Thyroid gland (tissue), 4 donors: ENCODE data around the gene PLXND1. TPM values are rescaled to one million over a fixed set of nuclear protein-coding genes. Genes with fewer than 3 reads are reported as not detected.

Experiments
- DNase-seq, 2 donors: peaks; one replicate each; pipeline ENCODE4 v3.0.0-alpha.2; 2019
- H3K27ac ChIP-seq, 3 donors: fragments of 200-600 bp; sonication (generic); 1 replicate in 2 of 3; 2 replicates in 1 of 3; pipeline ENCODE4 v1.5.1; 2016 to 2019; ENCODE audit warnings: mild to moderate bottlenecking in 1 of 3, moderate library complexity in 1 of 3
- H3K27me3 ChIP-seq: fragments of 200-600 bp; sonication (generic); one replicate; pipeline ENCODE4 v1.5.1; 2019
- H3K36me3 ChIP-seq, 2 donors: fragments of 200-600 bp; sonication (generic); one replicate each; pipeline ENCODE4 v1.5.1; 2016 to 2019
- H3K4me1 ChIP-seq, 2 donors: fragments of 200-600 bp; sonication (generic); one replicate each; pipeline ENCODE4 v1.5.1; 2017 to 2019
- H3K4me3 ChIP-seq, 3 donors: fragments of 200-600 bp; sonication (generic); replicated peaks in 1 of 3; 1 replicate in 2 of 3; 2 replicates in 1 of 3; pipeline ENCODE4 v1.5.1; 2016; ENCODE audit warnings: mild to moderate bottlenecking in 1 of 3
- H3K9me3 ChIP-seq: fragments of 200-600 bp; sonication (generic); one replicate; pipeline ENCODE4 v1.5.1; 2017
- CTCF ChIP-seq, 6 experiments: fragments of 200-600 bp in 3 of 6; fragments of 450-650 bp in 3 of 6; sonication (generic) in 3 of 6; IDR thresholded peaks; one replicate each; pipeline ENCODE4 v1.5.1; 2016 to 2019; ENCODE audit warnings: antibody characterized with exemption in 6 of 6, mild to moderate bottlenecking in 2 of 6, inconsistent platforms in 1 of 6, moderate library complexity in 1 of 6
- POLR2A ChIP-seq, 2 donors: fragments of 450-650 bp; IDR thresholded peaks; one replicate each; pipeline ENCODE4 v1.6.1; 2017; ENCODE audit warnings: antibody characterized with exemption in 2 of 2, mild to moderate bottlenecking in 2 of 2, moderate library complexity in 1 of 2
- WGBS, 2 donors: methylation state at CpG; one replicate each; pipeline ENCODE4 v1.1.5; 2017; 5-methylcytosine and 5-hydroxymethylcytosine counted together
- intact Hi-C: fragments of 100-400 bp; cut with DNase I; formaldehyde crosslinking; loops from one replicate; pipeline ENCODE4 v1.15.1; 2023
- total RNA-seq, 4 donors: library from RNA; depleted of rRNA; stranded (reverse); fragments of >200 nt; gene quantifications; one replicate each; pipeline ENCODE4 v1.2.3, GENCODE V29; 2016

Gene PLXND1
- total RNA-seq, 4 donors from 2014 or later, result 50.7 to 69.8 (median 60.8) TPM

GRCh38 chr3:129583289-129583688 lies 23.2 kb downstream of the PLXND1 start:
- no peak overlapping the region for H3K27ac ChIP-seq
- intact Hi-C loops, result no loop called here
- peaks cover 0 to 20% of the 10 kb centered on the region in 2 donors for H3K4me1 ChIP-seq
- no peaks in the 10 kb centered on the region for H3K27me3 ChIP-seq
- no peak overlapping the region for H3K4me3 ChIP-seq
- no peaks in the 10 kb centered on the region for H3K9me3 ChIP-seq
- 87 to 96% methylated on average over 9 of the region's 9 CpGs for WGBS, 2 donors
- TF ChIP-seq CTCF (IDR thresholded peaks at IDR 0.05), result no peak
- TF ChIP-seq POLR2A (IDR thresholded peaks at IDR 0.05), result no peak
- no peak for DNase-seq
- H3K36me3 ChIP-seq, result peaks cover 11 to 18% of the 10 kb centered on the region in 2 donors

GRCh38 chr3:129582799-129583198 lies 23.7 kb downstream of the PLXND1 start:
- 89 to 95% methylated on average over 5 of the region's 5 CpGs for WGBS, 2 donors
- TF ChIP-seq POLR2A (IDR thresholded peaks at IDR 0.05) (no peak), CTCF (IDR thresholded peaks at IDR 0.05) (no peak)
- H3K27me3 ChIP-seq, result no peaks in the 10 kb centered on the region
- no peak overlapping the region for H3K4me3 ChIP-seq
- DNase-seq, result no peak
- no peak overlapping the region for H3K27ac ChIP-seq
- intact Hi-C loops, result no loop called here
- no peaks in the 10 kb centered on the region for H3K9me3 ChIP-seq
- peaks cover 11 to 18% of the 10 kb centered on the region in 2 donors for H3K36me3 ChIP-seq
- H3K4me1 ChIP-seq, result peaks cover 0 to 23% of the 10 kb centered on the region in 2 donors

GRCh38 chr3:129581623-129582022 lies 24.9 kb downstream of the PLXND1 start:
- TF ChIP-seq POLR2A (IDR thresholded peaks at IDR 0.05), result no peak
- TF ChIP-seq CTCF (IDR thresholded peaks at IDR 0.05), result no peak

GRCh38 chr3:129579991-129580390 lies 26.5 kb downstream of the PLXND1 start:
- WGBS, 2 donors, result 80 to 84% methylated on average over 1 to 2 of the region's 10 CpGs
- H3K27me3 ChIP-seq, result no peaks in the 10 kb centered on the region
- peaks cover 4 to 12% of the 10 kb centered on the region in 2 donors for H3K36me3 ChIP-seq
- H3K9me3 ChIP-seq, result no peaks in the 10 kb centered on the region
- H3K4me3 ChIP-seq, result no peak overlapping the region
- intact Hi-C loops, result no loop called here
- no peak overlapping the region for H3K27ac ChIP-seq
- no peak for TF ChIP-seq POLR2A (IDR thresholded peaks at IDR 0.05)
- no peak for TF ChIP-seq CTCF (IDR thresholded peaks at IDR 0.05)
- peaks cover 0 to 24% of the 10 kb centered on the region in 2 donors for H3K4me1 ChIP-seq
- DNase-seq, result no peak

More at GRCh38 chr3:129581623-129582022, 24.9 kb downstream of the PLXND1 start:
- WGBS, 2 donors, result 90% methylated on average over 8 of the region's 8 CpGs
- intact Hi-C loops, result no loop called here
- H3K9me3 ChIP-seq, result no peaks in the 10 kb centered on the region
- no peak overlapping the region for H3K4me3 ChIP-seq
- H3K27ac ChIP-seq, result no peak overlapping the region
- DNase-seq, result no peak
- peaks cover 0 to 24% of the 10 kb centered on the region in 2 donors for H3K4me1 ChIP-seq
- H3K27me3 ChIP-seq, result no peaks in the 10 kb centered on the region
- H3K36me3 ChIP-seq, result peaks cover 11 to 18% of the 10 kb centered on the region in 2 donors

- Histone ChIP-seq H3K27me3 (no peaks in the 10 kb centered on the region), H3K36me3 (peaks cover 0 to 8% of the 10 kb centered on the region in 2 donors), H3K9me3 (no peaks in the 10 kb centered on the region), H3K27ac (peak overlapping the region in 2 of 3 donors; percentile 47 to 70), H3K4me3 (no peak overlapping the region), H3K4me1 (peaks cover 0 to 24% of the 10 kb centered on the region in 2 donors)
- DNase-seq, result no peak
- intact Hi-C loops, result no loop called here
- TF ChIP-seq CTCF (IDR thresholded peaks at IDR 0.05) (no peak), POLR2A (IDR thresholded peaks at IDR 0.05) (no peak)
- WGBS, 2 donors, result 64 to 69% methylated on average over 12 to 19 of the region's 21 CpGs
Measured at GRCh38 chr3:129577925-129578786, 28.3 kb downstream of the PLXND1 start.
